ENCODE results near the gene HJURP. TPM values are rescaled to one million over a fixed set of nuclear protein-coding genes. Genes with fewer than 3 reads are reported as not detected.
A peak's percentile ranks its signal among the peaks of the same experiment; 100 is the strongest.

The HJURP gene
- total RNA-seq, 1 experiment from 2014 or later = 49.7 TPM

DNA sequence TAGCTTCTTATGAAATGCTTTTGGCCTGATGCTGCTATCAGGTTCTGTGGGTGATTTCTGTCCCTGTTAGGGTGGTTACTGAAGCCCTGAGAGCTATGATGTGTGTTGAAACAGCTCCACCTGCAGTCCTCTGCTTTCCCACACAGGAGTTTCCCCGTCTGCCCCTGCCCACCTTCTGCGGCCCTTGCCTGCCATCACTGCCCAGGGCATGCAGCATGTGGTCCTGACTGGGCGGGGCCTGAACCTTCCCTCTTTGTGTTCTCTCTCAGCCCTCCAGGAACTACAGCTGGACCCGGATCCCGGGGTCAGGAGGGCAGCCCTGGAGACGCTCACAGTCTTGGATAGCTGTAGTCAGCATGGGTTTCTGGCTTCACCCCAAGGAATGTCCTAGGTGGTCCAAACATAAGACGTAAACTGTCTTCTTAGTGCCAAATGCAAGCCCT, 21.4 kb downstream of the HJURP start:
- no peak overlapping the region for H3K4me2 ChIP-seq (ENCODE audit: insufficient read depth, insufficient read length, low read length)
- H3K9me3 ChIP-seq (ENCODE audit: control insufficient read depth, low read depth, low read length) = no peaks in the 10 kb centered on the region
- no peaks in the 10 kb centered on the region for H3K9me3 Mint-ChIP-seq
- no peaks in the 10 kb centered on the region for H3K79me1 ChIP-seq (ENCODE audit: insufficient read depth, low read depth, low read length, poor library complexity, severe bottlenecking)
- H3K27me3 Mint-ChIP-seq (ENCODE audit: low read depth) = no peaks in the 10 kb centered on the region
- H4K20me1 ChIP-seq (ENCODE audit: control insufficient read depth, insufficient read depth, insufficient read length) = peaks cover 4% of the 10 kb centered on the region
- WGBS (ENCODE audit: extremely low coverage, insufficient read length, low lambda C conversion rate) = no CpG with 5 or more reads among the region's 7 CpGs
- no peak overlapping the region for H3K14ac ChIP-seq (ENCODE audit: insufficient read depth, low read length)
- no peak overlapping the region for H3T11ph ChIP-seq (ENCODE audit: low read length)
- no peak overlapping the region for H3K9ac ChIP-seq (ENCODE audit: extremely low read depth, insufficient read length, low read length)
- H3K79me2 ChIP-seq (ENCODE audit: insufficient read depth, low read length) = no peaks in the 10 kb centered on the region; the same call in 1 of the 2 replicates
- H3K4me3 Mint-ChIP-seq = no peak overlapping the region
- H2AK5ac ChIP-seq (ENCODE audit: insufficient read length, low read length) = no peak overlapping the region
- no peak overlapping the region for H2BK15ac ChIP-seq (ENCODE audit: low read depth, low read length)
- H3K4ac ChIP-seq (ENCODE audit: low read depth, low read length) = no peak overlapping the region
- no peak overlapping the region for H4K8ac ChIP-seq (replicated peaks; ENCODE audit: insufficient read length, low read depth, low read length)
- H3K4me1 ChIP-seq (ENCODE audit: insufficient read depth, low read length) = no peaks in the 10 kb centered on the region
- H3K56ac ChIP-seq (ENCODE audit: insufficient read length, low read depth, low read length) = no peak overlapping the region
- H3K27me3 ChIP-seq (ENCODE audit: insufficient read depth, low read length) = no peaks in the 10 kb centered on the region
- no peak overlapping the region for H2BK20ac ChIP-seq (ENCODE audit: low read depth, low read length, poor library complexity, severe bottlenecking)
- no peak overlapping the region for H3K18ac ChIP-seq (ENCODE audit: insufficient read length, low read depth, low read length)
- TF ChIP-seq, protein P1, sequence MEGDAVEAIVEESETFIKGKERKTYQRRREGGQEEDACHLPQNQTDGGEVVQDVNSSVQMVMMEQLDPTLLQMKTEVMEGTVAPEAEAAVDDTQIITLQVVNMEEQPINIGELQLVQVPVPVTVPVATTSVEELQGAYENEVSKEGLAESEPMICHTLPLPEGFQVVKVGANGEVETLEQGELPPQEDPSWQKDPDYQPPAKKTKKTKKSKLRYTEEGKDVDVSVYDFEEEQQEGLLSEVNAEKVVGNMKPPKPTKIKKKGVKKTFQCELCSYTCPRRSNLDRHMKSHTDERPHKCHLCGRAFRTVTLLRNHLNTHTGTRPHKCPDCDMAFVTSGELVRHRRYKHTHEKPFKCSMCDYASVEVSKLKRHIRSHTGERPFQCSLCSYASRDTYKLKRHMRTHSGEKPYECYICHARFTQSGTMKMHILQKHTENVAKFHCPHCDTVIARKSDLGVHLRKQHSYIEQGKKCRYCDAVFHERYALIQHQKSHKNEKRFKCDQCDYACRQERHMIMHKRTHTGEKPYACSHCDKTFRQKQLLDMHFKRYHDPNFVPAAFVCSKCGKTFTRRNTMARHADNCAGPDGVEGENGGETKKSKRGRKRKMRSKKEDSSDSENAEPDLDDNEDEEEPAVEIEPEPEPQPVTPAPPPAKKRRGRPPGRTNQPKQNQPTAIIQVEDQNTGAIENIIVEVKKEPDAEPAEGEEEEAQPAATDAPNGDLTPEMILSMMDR (conservative IDR thresholded peaks at IDR 0.05) = peak; percentile 73
- H4K5ac ChIP-seq (ENCODE audit: insufficient read length, low read depth, low read length) = no peak overlapping the region
- H2BK120ac ChIP-seq (ENCODE audit: low read depth, low read length, poor library complexity, severe bottlenecking) = no peak overlapping the region
- no peak overlapping the region for H2AFZ ChIP-seq (ENCODE audit: low read length)
- no peak overlapping the region for H3K27ac Mint-ChIP-seq
- no peak overlapping the region for H3K23ac ChIP-seq (ENCODE audit: insufficient read length, low read depth, low read length)
- peak; percentile 90 for DNase-seq
- H3K27ac ChIP-seq (ENCODE audit: insufficient read length, low read depth, low read length) = no peak overlapping the region
- H3K36me3 Mint-ChIP-seq (ENCODE audit: insufficient read depth in 1 of 3, low read depth in 3 of 3) = peaks cover 24 to 39% (median 36%) of the 10 kb centered on the region in 3 experiments
- H2BK12ac ChIP-seq (ENCODE audit: insufficient read length, low read depth, low read length) = no peak overlapping the region
- no peak overlapping the region for H4K91ac ChIP-seq (ENCODE audit: insufficient read length, low read depth, low read length)
- H3K23me2 ChIP-seq (ENCODE audit: insufficient read length, low read depth, low read length, poor library complexity, severe bottlenecking) = no peaks in the 10 kb centered on the region
- H2BK5ac ChIP-seq (ENCODE audit: insufficient read length, low read length) = no peak overlapping the region
- peaks cover 6 to 9% of the 10 kb centered on the region in 2 experiments for H3K4me1 Mint-ChIP-seq

Data from H9 (cell line).